Tibial artery (tissue), 4 donors: ENCODE results near the gene DOK6.

ENCODE experiments used
- DNase-seq, 2 donors: peaks; one replicate each; pipeline ENCODE4 v3.0.0-alpha.2; 2019
- H3K27ac ChIP-seq, 2 donors: fragments of 200-600 bp; sonication (generic) in 1 of 2; 1 replicate in 1 of 2; 2 replicates in 1 of 2; pipeline ENCODE4 v1.5.1; 2018 to 2019; ENCODE audit warnings: mild to moderate bottlenecking in 1 of 2
- H3K27me3 ChIP-seq, 2 donors: fragments of 200-600 bp; sonication (generic) in 1 of 2; one replicate each; pipeline versions ENCODE4 v1.5.1 to v1.6.0; 2016 to 2019
- H3K36me3 ChIP-seq, 3 donors: fragments of 200-600 bp; sonication (generic) in 2 of 3; one replicate each; pipeline ENCODE4 v1.5.1; 2016 to 2019; ENCODE audit warnings: mild to moderate bottlenecking in 2 of 3
- H3K4me1 ChIP-seq, 4 donors: fragments of 200-600 bp; sonication (generic) in 2 of 4; 1 replicate in 3 of 4; 2 replicates in 1 of 4; pipeline ENCODE4 v1.5.1; 2016 to 2019
- H3K4me3 ChIP-seq, 2 donors: fragments of 200-600 bp; sonication (generic) in 1 of 2; 1 replicate in 1 of 2; 2 replicates in 1 of 2; pipeline ENCODE4 v1.5.1; 2018 to 2019; ENCODE audit warnings: mild to moderate bottlenecking in 2 of 2
- H3K9me3 ChIP-seq, 3 donors: fragments of 200-600 bp; sonication (generic) in 1 of 3; one replicate each; pipeline ENCODE4 v1.5.1; 2016 to 2019
- CTCF ChIP-seq, 2 experiments: fragments of 200-600 bp in 1 of 2; fragments of 450-650 bp in 1 of 2; IDR thresholded peaks; one replicate each; pipeline ENCODE4 v1.5.1; 2017 to 2019; ENCODE audit warnings: antibody characterized with exemption in 2 of 2, mild to moderate bottlenecking in 1 of 2, moderate library complexity in 1 of 2
- intact Hi-C: fragments of 100-400 bp; cut with DNase I; formaldehyde crosslinking; loops from one replicate; pipeline ENCODE4 v1.15.0; 2023; ENCODE audit warnings: low total_unique reads

DOK6 gene

GRCh38 chr18:69495841-69496533 is 95.3 kb downstream of the DOK6 start:
- intact Hi-C loops = no loop called here
- Histone ChIP-seq H3K9me3 (no peaks in the 10 kb centered on the region), H3K4me1 (peaks cover 0 to under 1% (median 0%) of the 10 kb centered on the region in 4 donors), H3K36me3 (no peaks in the 10 kb centered on the region), H3K27ac (no peak overlapping the region), H3K27me3 (no peaks in the 10 kb centered on the region), H3K4me3 (no peak overlapping the region)
- TF ChIP-seq CTCF (IDR thresholded peaks at IDR 0.05) = no peak
- no peak for DNase-seq

- Histone ChIP-seq H3K4me1 (no peaks in the 10 kb centered on the region), H3K27ac (no peak overlapping the region), H3K27me3 (no peaks in the 10 kb centered on the region), H3K36me3 (no peaks in the 10 kb centered on the region), H3K4me3 (no peak overlapping the region), H3K9me3 (no peaks in the 10 kb centered on the region)
- intact Hi-C loops = no loop called here
- DNase-seq = no peak
- no peak for TF ChIP-seq CTCF (IDR thresholded peaks at IDR 0.05)
Measured at GRCh38 chr18:69518989-69519388, 118.3 kb downstream of the DOK6 start.

- TF ChIP-seq CTCF (IDR thresholded peaks at IDR 0.05) = no peak
- H3K27ac ChIP-seq = no peak overlapping the region
- H3K4me1 ChIP-seq = peaks cover 0 to 4% (median 1%) of the 10 kb centered on the region in 4 donors
- intact Hi-C loops = loop anchor here (10.0 kb wide), 1 partner anchor 61 kb away; no protein-coding TSS in a partner anchor
- H3K9me3 ChIP-seq = no peaks in the 10 kb centered on the region
- no peak for DNase-seq
- no peaks in the 10 kb centered on the region for H3K27me3 ChIP-seq
- no peaks in the 10 kb centered on the region for H3K36me3 ChIP-seq
- no peak overlapping the region for H3K4me3 ChIP-seq
Measured at GRCh38 chr18:69523582-69523981, 122.9 kb downstream of the DOK6 start.

GRCh38 chr18:69528435-69528834 is 127.7 kb downstream of the DOK6 start:
- no peak overlapping the region for H3K4me3 ChIP-seq
- intact Hi-C loops = loop anchor here (10.0 kb wide), 1 partner anchor 56 kb away; no protein-coding TSS in a partner anchor
- no peaks in the 10 kb centered on the region for H3K27me3 ChIP-seq
- no peak overlapping the region for H3K27ac ChIP-seq
- peaks cover 0 to 8% (median 4%) of the 10 kb centered on the region in 4 donors for H3K4me1 ChIP-seq
- H3K9me3 ChIP-seq = no peaks in the 10 kb centered on the region
- H3K36me3 ChIP-seq = no peaks in the 10 kb centered on the region
- no peak for TF ChIP-seq CTCF (IDR thresholded peaks at IDR 0.05)
- no peak for DNase-seq

GRCh38 chr18:69529151-69529550 is 128.5 kb downstream of the DOK6 start:
- intact Hi-C loops = loop anchor here (10.0 kb wide), 1 partner anchor 56 kb away; no protein-coding TSS in a partner anchor
- Histone ChIP-seq H3K27me3 (no peaks in the 10 kb centered on the region), H3K4me3 (no peak overlapping the region), H3K27ac (no peak overlapping the region), H3K4me1 (peaks cover 0 to 8% (median 4%) of the 10 kb centered on the region in 4 donors), H3K36me3 (no peaks in the 10 kb centered on the region), H3K9me3 (no peaks in the 10 kb centered on the region)
- TF ChIP-seq CTCF (IDR thresholded peaks at IDR 0.05) = no peak
- no peak for DNase-seq
